IMR-90 (cell line): ENCODE results near the gene ATP5MK. TPM values are rescaled to one million over a fixed set of nuclear protein-coding genes. Genes with fewer than 3 reads are reported as not detected.

Source experiments
- ATAC-seq: fragments of 200-7000 bp; cut with Tn5 transposase; 2 replicates; pipeline ENCODE4 v1.9.1; 2020; ENCODE audit warnings: low read depth, mild to moderate bottlenecking, moderate library complexity
- BruUV-seq: library from RNA; stranded (reverse); fragments of 400-500 nt; replicated peaks from 2 replicates; lab custom pipeline; 2021; lab: Mats Ljungman, UMichigan
- CTCF ChIA-PET: fragments of 300-600 bp; formaldehyde crosslinking; extraction: SDS; loops from one replicate; lab custom pipeline; 2021; ENCODE audit warnings: antibody characterized with exemption; lab: Yijun Ruan, JAX
- POLR2A ChIA-PET: fragments of 300-600 bp; sonication (Branson Sonifier 250); formaldehyde crosslinking; loops from one replicate; lab custom pipeline; 2022; ENCODE audit warnings: antibody characterized with exemption; ENCODE audit not compliant: unreplicated experiment; lab: Charles Lee
- DNase-seq: peaks from one replicate; pipeline ENCODE4 v3.0.0; 2013
- H2AFZ ChIP-seq: replicated peaks from 2 replicates; pipeline ENCODE3; 2013; ENCODE audit warnings: low read length, mild to moderate bottlenecking; ENCODE audit not compliant: poor library complexity
- H2AK5ac ChIP-seq: 2 replicates; pipeline ENCODE4 v1.6.1; 2013; ENCODE audit warnings: low read depth, low read length, inconsistent platforms
- H2AK9ac ChIP-seq: replicated peaks from 2 replicates; pipeline ENCODE3; 2013; ENCODE audit warnings: mild to moderate bottlenecking, low read depth, low read length, moderate library complexity; ENCODE audit not compliant: poor library complexity
- H2BK120ac ChIP-seq: 2 replicates; pipeline ENCODE4 v1.6.1; 2013; ENCODE audit warnings: low read depth, low read length, inconsistent platforms
- H2BK15ac ChIP-seq: 3 replicates; pipeline ENCODE4 v1.6.1; 2013; ENCODE audit warnings: low read depth, low read length, inconsistent platforms
- H2BK20ac ChIP-seq: 2 replicates; pipeline ENCODE4 v1.6.1; 2013; ENCODE audit warnings: low read depth, mild to moderate bottlenecking, inconsistent platforms, low read length, moderate library complexity
- H2BK5ac ChIP-seq: 2 replicates; pipeline ENCODE4 v1.6.1; 2013; ENCODE audit warnings: mild to moderate bottlenecking, low read depth, low read length, inconsistent platforms; ENCODE audit not compliant: poor library complexity, severe bottlenecking
- H3K14ac ChIP-seq: replicated peaks from 2 replicates; pipeline ENCODE4 v1.6.1; 2013; ENCODE audit warnings: low read depth, low read length, inconsistent platforms
- H3K18ac ChIP-seq: 2 replicates; pipeline ENCODE4 v1.6.1; 2013; ENCODE audit warnings: low read depth, low read length, control low read depth
- H3K23ac ChIP-seq: 2 replicates; pipeline ENCODE4 v1.6.1; 2013; ENCODE audit warnings: low read depth, low read length, inconsistent platforms
- H3K27ac ChIP-seq: 2 replicates; pipeline ENCODE4 v1.5.1; 2013; ENCODE audit warnings: mild to moderate bottlenecking, control low read depth, low read length; ENCODE audit not compliant: insufficient read depth
- H3K27me3 ChIP-seq: 2 replicates; pipeline ENCODE4 v1.6.1; 2013; ENCODE audit warnings: low read length; ENCODE audit not compliant: control insufficient read depth, insufficient read depth
- H3K36me3 ChIP-seq: 2 replicates; pipeline ENCODE4 v1.6.1; 2013; ENCODE audit warnings: low read length, mixed read lengths; ENCODE audit not compliant: control insufficient read depth, insufficient read depth
- H3K4ac ChIP-seq: 2 replicates; pipeline ENCODE4 v1.6.1; 2013; ENCODE audit warnings: low read depth, low read length, inconsistent platforms
- H3K4me1 ChIP-seq: 2 replicates; pipeline ENCODE4 v1.6.1; 2013; ENCODE audit warnings: low read length, mixed read lengths; ENCODE audit not compliant: control insufficient read depth, insufficient read depth
- H3K4me2 ChIP-seq: 2 replicates; pipeline ENCODE4 v1.6.1; 2013; ENCODE audit warnings: low read depth, mild to moderate bottlenecking, control low read depth, low read length, moderate library complexity
- H3K4me3 ChIP-seq: 2 replicates; pipeline ENCODE4 v1.5.1; 2013; ENCODE audit warnings: low read depth, mild to moderate bottlenecking, control low read depth, low read length, moderate library complexity; ENCODE audit not compliant: insufficient read depth
- H3K56ac ChIP-seq: 2 replicates; pipeline ENCODE4 v1.6.1; 2013; ENCODE audit warnings: low read length, inconsistent platforms; ENCODE audit not compliant: insufficient read depth; ENCODE audit errors: extremely low read depth
- H3K79me1 ChIP-seq, 2 experiments: 2 replicates each; pipeline ENCODE4 v1.6.1; 2013; ENCODE audit warnings: low read length in 2 of 2, inconsistent platforms in 1 of 2, low read depth in 1 of 2
- H3K9ac ChIP-seq: 2 replicates; pipeline ENCODE4 v1.6.1; 2013; ENCODE audit warnings: low read depth, low read length, control low read depth
- H3K9me1 ChIP-seq: 2 replicates; pipeline ENCODE4 v1.6.1; 2013; ENCODE audit warnings: low read length, inconsistent platforms; ENCODE audit not compliant: insufficient read depth
- H3K9me3 ChIP-seq: 2 replicates; pipeline ENCODE4 v1.6.1; 2013; ENCODE audit warnings: low read length; ENCODE audit not compliant: control insufficient read depth, insufficient read depth
- H4K20me1 ChIP-seq: 2 replicates; pipeline ENCODE4 v1.6.1; 2013; ENCODE audit warnings: low read length, inconsistent platforms; ENCODE audit not compliant: insufficient read depth
- H4K5ac ChIP-seq: 2 replicates; pipeline ENCODE4 v1.6.1; 2013; ENCODE audit warnings: mild to moderate bottlenecking, low read depth, low read length, control low read depth
- H4K8ac ChIP-seq, 2 experiments: 2 replicates each; pipeline ENCODE4 v1.6.1; 2013; ENCODE audit warnings: low read depth in 2 of 2, low read length in 2 of 2, control low read depth in 1 of 2, inconsistent platforms in 1 of 2
- H4K91ac ChIP-seq: 2 replicates; pipeline ENCODE4 v1.6.1; 2013; ENCODE audit warnings: low read depth, low read length, inconsistent platforms; ENCODE audit not compliant: insufficient read depth
- BHLHE40 ChIP-seq: fragments of 150-350 bp; IDR thresholded peaks from 2 replicates; pipeline ENCODE4 v1.6.1; 2016; ENCODE audit warnings: mild to moderate bottlenecking, low read depth, low read length
- CEBPB ChIP-seq: IDR thresholded peaks from 2 replicates; pipeline ENCODE4 v1.6.1; 2012; ENCODE audit warnings: low read depth, low read length, improper control_type of control experiment
- CHD1 ChIP-seq: IDR thresholded peaks from 2 replicates; pipeline ENCODE4 v1.6.1; 2012; ENCODE audit warnings: low read depth, low read length, improper control_type of control experiment
- FOS ChIP-seq: fragments of 150-350 bp; IDR thresholded peaks from 2 replicates; pipeline ENCODE4 v1.6.1; 2016; ENCODE audit warnings: low read depth, low read length
- MAFK ChIP-seq: IDR thresholded peaks from 2 replicates; pipeline ENCODE4 v1.6.1; 2012; ENCODE audit warnings: low read depth, low read length, improper control_type of control experiment
- MAZ ChIP-seq: IDR thresholded peaks from 2 replicates; pipeline ENCODE4 v1.6.1; 2012; ENCODE audit warnings: low read depth, mild to moderate bottlenecking, low read length, improper control_type of control experiment, moderate library complexity, borderline replicate concordance
- NFE2L2 ChIP-seq: fragments of 150-350 bp; IDR thresholded peaks from 2 replicates; pipeline ENCODE4 v1.6.1; 2016; ENCODE audit warnings: low read depth, mild to moderate bottlenecking, low read length
- POLR2A ChIP-seq: IDR thresholded peaks from 2 replicates; pipeline ENCODE4 v1.6.1; 2012; ENCODE audit warnings: mild to moderate bottlenecking, low read depth, low read length
- RAD21 ChIP-seq: IDR thresholded peaks from 2 replicates; pipeline ENCODE4 v1.6.1; 2012; ENCODE audit warnings: low read length, improper control_type of control experiment
- RCOR1 ChIP-seq: IDR thresholded peaks from 2 replicates; pipeline ENCODE4 v1.6.1; 2012; ENCODE audit warnings: mild to moderate bottlenecking, low read length, improper control_type of control experiment; ENCODE audit not compliant: insufficient replicate concordance
- RFX5 ChIP-seq: IDR thresholded peaks from 2 replicates; pipeline ENCODE4 v1.8.0; 2012; ENCODE audit warnings: low read depth, mild to moderate bottlenecking, low read length, moderate library complexity
- WGBS, 2 experiments: methylation state at CpG; one replicate each; pipeline versions ENCODE4 v1.1.5 to v1.1.7; 2013; ENCODE audit warnings: missing lambda C conversion rate in 2 of 2; ENCODE audit not compliant: insufficient read length in 1 of 2; ENCODE audit errors: extremely low coverage in 2 of 2; 5-methylcytosine and 5-hydroxymethylcytosine counted together
- dilution Hi-C: fragments of 300-500 bp; cut with HindIII; formaldehyde crosslinking; loops from one replicate; pipeline ENCODE4 v1.14.3; 2018; ENCODE audit warnings: low sequenced_read_pairs; ENCODE audit not compliant: unreplicated experiment
- in situ Hi-C: fragments of 300-500 bp; cut with MboI; formaldehyde crosslinking; loops from 3 replicates; pipeline ENCODE4 v1.14.3; 2019; ENCODE audit warnings: low sequenced_read_pairs, inconsistent platforms, mixed read lengths
- intact Hi-C: fragments of 100-400 bp; cut with micrococcal nuclease; formaldehyde crosslinking; loops from 2 replicates; pipeline ENCODE4 v1.10.0; 2022
- polyA plus RNA-seq, 3 experiments: library from polyadenylated mRNA; depleted of rRNA; stranded (reverse); fragments of >200 nt; gene quantifications; 2 replicates each; pipeline ENCODE4 v1.2.3, GENCODE V29; 2012; ENCODE audit warnings: low replicate concordance in 1 of 3
- total RNA-seq: library from RNA; depleted of rRNA; stranded (reverse); fragments of >200 nt; gene quantifications from 2 replicates; pipeline ENCODE4 v1.2.3, GENCODE V29; 2012
- TF ChIP-seq, protein P1 (sequence below): conservative IDR thresholded peaks from 2 replicates; pipeline ENCODE4 v1.5.1; 2012; ENCODE audit warnings: mild to moderate bottlenecking, low read depth, low read length, improper control_type of control experiment
- TF ChIP-seq, protein P2 (sequence below): fragments of 150-350 bp; IDR thresholded peaks from 2 replicates; pipeline ENCODE4 v1.6.1; 2016; ENCODE audit warnings: low read depth, mild to moderate bottlenecking, low read length, moderate library complexity, borderline replicate concordance
- TF ChIP-seq, protein P3 (sequence below): fragments of 150-350 bp; IDR thresholded peaks from 2 replicates; pipeline ENCODE4 v1.6.1; 2017; ENCODE audit warnings: mild to moderate bottlenecking, antibody characterized with exemption, low read length, low read depth

The ATP5MK gene
- total and polyA plus RNA-seq, 2 of the 4 experiments (the other 2 are of a cell fraction): 73.4 to 101 TPM

GRCh38 chr10:103417601-103418000 is 21.3 kb upstream of the ATP5MK start:
- no peak overlapping the region for H2AK9ac ChIP-seq
- H3K79me1 ChIP-seq: 0 out of 4 replicates have a peak, but pooled peaks cover 0 to 8% of the 10 kb centered on the region in 2 experiments
- no peaks in the 10 kb centered on the region for H3K27me3 ChIP-seq
- dilution Hi-C loops: no loop called here
- peaks cover 69% of the 10 kb centered on the region for H3K36me3 ChIP-seq
- H2AFZ ChIP-seq: no peak overlapping the region
- no peak overlapping the region for H2BK20ac ChIP-seq
- ATAC-seq (no peak), DNase-seq (no peak)
- no peak overlapping the region for H3K4me2 ChIP-seq
- no peaks in the 10 kb centered on the region for H4K20me1 ChIP-seq
- no peak overlapping the region for H3K18ac ChIP-seq
- no TSS peak for BruUV-seq
- intact Hi-C loops: loop anchor here (1.0 to 5.0 kb wide), 2 partner anchors 68 to 175 kb away; no protein-coding TSS in a partner anchor
- no peak overlapping the region for H2AK5ac ChIP-seq
- no peak overlapping the region for H3K4ac ChIP-seq
- in situ Hi-C loops: loop anchor here (5.0 kb wide), 1 partner anchor 70 kb away; no protein-coding TSS in a partner anchor
- H4K5ac ChIP-seq: no peak overlapping the region
- no peak overlapping the region for H3K27ac ChIP-seq
- no peak overlapping the region for H4K8ac ChIP-seq
- no peak overlapping the region for H4K91ac ChIP-seq
- no peak overlapping the region for H3K23ac ChIP-seq
- no peak overlapping the region for H3K56ac ChIP-seq
- WGBS, 2 experiments: no CpG with 5 or more reads among the region's 5 CpGs
- POLR2A ChIA-PET: no interaction called here
- TF ChIP-seq RFX5: no peak
- no peak for TF ChIP-seq RCOR1
- TF ChIP-seq RAD21: no peak
- no peak for TF ChIP-seq NFE2L2
- TF ChIP-seq, protein P1, sequence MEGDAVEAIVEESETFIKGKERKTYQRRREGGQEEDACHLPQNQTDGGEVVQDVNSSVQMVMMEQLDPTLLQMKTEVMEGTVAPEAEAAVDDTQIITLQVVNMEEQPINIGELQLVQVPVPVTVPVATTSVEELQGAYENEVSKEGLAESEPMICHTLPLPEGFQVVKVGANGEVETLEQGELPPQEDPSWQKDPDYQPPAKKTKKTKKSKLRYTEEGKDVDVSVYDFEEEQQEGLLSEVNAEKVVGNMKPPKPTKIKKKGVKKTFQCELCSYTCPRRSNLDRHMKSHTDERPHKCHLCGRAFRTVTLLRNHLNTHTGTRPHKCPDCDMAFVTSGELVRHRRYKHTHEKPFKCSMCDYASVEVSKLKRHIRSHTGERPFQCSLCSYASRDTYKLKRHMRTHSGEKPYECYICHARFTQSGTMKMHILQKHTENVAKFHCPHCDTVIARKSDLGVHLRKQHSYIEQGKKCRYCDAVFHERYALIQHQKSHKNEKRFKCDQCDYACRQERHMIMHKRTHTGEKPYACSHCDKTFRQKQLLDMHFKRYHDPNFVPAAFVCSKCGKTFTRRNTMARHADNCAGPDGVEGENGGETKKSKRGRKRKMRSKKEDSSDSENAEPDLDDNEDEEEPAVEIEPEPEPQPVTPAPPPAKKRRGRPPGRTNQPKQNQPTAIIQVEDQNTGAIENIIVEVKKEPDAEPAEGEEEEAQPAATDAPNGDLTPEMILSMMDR: no peak
- no peak for TF ChIP-seq FOS
- no peak for TF ChIP-seq CEBPB
- TF ChIP-seq, protein P2, sequence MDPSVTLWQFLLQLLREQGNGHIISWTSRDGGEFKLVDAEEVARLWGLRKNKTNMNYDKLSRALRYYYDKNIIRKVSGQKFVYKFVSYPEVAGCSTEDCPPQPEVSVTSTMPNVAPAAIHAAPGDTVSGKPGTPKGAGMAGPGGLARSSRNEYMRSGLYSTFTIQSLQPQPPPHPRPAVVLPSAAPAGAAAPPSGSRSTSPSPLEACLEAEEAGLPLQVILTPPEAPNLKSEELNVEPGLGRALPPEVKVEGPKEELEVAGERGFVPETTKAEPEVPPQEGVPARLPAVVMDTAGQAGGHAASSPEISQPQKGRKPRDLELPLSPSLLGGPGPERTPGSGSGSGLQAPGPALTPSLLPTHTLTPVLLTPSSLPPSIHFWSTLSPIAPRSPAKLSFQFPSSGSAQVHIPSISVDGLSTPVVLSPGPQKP: no peak
- TF ChIP-seq MAFK: no peak
- TF ChIP-seq POLR2A: no peak
- no peak for TF ChIP-seq CHD1
- no peak for TF ChIP-seq MAZ
- TF ChIP-seq, protein P3, sequence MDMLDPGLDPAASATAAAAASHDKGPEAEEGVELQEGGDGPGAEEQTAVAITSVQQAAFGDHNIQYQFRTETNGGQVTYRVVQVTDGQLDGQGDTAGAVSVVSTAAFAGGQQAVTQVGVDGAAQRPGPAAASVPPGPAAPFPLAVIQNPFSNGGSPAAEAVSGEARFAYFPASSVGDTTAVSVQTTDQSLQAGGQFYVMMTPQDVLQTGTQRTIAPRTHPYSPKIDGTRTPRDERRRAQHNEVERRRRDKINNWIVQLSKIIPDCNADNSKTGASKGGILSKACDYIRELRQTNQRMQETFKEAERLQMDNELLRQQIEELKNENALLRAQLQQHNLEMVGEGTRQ: no peak
- no peak for TF ChIP-seq BHLHE40
- H2BK15ac ChIP-seq: no peak overlapping the region
- no peak overlapping the region for H2BK5ac ChIP-seq
- no peak overlapping the region for H3K14ac ChIP-seq
- CTCF ChIA-PET: no interaction called here
- no peaks in the 10 kb centered on the region for H3K9me3 ChIP-seq
- no peaks in the 10 kb centered on the region for H3K9me1 ChIP-seq
- H3K4me3 ChIP-seq: no peak overlapping the region
- H2BK120ac ChIP-seq: no peak overlapping the region
- H3K4me1 ChIP-seq: no peaks in the 10 kb centered on the region
- H3K9ac ChIP-seq: no peak overlapping the region
